SKM-1 treated with dmso at 0.1 percent for 144 hours (cell line): ENCODE results near the gene FDX2.

Experiments
- DNase-seq: peaks from one replicate; lab custom pipeline; 2025; ENCODE audit not compliant: unreplicated experiment; lab: John Stamatoyannopoulos, UW

FDX2 gene

DNA sequence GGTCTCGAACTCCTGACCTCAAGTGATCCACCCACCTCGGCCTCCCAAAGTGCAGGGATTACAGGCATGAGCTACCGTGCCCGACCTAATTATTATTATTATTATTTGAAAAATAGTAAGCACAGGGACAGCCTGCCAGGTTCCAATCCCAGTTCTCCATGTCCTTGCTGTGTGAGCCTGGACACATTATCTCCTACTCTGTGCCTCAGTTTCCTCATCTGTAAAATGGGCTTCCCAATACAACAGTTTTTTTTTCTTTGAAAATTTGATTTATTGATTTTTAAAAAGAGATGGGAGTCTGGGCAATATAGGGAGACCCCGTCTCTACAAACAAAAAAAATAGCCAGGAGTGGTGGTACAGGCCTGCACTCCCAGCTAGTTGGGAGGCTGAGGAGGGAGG lies 9.5 kb downstream of the FDX2 start:
- DNase-seq: no peak

DNA sequence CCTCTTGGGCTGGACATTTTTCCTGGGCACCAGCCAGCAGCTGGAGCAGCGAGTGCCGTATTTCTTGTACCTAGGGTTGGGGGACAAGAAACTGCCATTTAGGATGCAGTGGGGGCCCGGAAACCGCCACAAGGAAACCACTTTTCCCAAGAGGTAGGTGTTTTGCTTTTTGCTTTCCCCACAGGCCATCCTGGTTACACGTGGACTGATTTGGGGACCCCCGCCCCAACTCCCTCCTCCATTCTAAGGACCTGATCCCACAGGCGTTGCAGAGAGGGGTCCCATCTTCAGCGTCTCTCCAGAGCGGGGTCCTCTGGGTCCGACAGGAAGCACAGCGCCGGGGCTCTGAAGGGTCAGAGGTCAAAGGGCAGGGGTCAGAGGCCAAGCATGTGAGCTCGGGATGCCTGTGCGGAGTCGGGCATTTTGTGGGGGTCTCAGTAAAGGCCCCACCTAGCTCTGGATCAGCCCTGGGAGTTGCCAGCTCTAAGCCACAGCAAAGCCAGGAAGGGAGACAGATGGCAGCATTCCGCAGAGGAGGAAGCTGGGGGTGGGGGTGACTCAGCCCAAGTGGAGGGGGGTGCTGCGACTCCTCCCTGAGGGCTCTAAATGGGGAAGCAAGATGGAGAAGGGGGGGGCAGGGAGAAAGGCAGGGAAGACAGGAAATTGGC lies 10.5 kb downstream of the FDX2 start:
- peak; percentile 52 for DNase-seq

DNA sequence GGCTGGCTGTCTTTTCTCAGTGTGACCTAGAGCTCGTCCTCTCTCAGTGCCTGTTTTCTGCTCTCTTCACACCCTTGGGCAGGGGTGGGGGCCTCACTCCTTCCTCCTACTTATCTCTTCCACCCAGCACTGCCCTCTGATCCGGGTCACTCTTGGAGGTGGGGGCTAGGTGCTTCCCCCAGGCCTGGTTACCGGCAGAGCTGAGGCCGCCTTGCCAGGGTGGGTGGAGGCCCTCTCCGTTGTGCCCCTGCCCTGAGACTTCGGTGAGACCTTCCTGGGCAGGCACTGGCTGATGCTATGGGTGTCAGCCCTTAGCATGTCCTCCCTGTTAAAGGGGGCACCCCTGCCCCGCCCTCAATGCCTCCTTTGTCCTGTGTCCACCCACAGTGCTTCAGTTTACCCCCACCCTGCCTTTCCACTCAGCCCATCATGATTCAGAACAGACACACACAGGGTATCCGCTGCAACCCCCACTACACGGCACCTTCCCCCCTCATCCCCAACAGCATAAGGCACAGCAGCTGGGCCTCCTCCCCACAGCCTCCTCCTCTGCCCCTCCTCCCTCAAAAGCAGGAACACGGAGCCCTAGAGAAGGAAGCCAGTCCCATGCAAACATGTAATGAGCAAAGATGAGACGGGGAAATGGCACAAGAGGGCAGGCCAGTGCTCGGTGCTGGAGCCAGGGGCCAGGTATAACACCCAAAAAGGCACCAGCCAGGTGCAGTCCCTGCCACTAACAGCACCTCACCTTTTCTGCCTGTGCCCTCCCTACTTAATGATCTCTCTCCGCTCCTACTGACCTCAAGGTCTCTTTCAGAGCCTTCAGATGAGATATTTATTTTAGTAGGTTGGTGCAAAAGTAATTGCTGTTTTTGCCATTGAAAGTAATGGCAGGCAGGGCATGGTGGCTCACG lies 16.0 kb downstream of the FDX2 start:
- peak; percentile 67 for DNase-seq

DNA sequence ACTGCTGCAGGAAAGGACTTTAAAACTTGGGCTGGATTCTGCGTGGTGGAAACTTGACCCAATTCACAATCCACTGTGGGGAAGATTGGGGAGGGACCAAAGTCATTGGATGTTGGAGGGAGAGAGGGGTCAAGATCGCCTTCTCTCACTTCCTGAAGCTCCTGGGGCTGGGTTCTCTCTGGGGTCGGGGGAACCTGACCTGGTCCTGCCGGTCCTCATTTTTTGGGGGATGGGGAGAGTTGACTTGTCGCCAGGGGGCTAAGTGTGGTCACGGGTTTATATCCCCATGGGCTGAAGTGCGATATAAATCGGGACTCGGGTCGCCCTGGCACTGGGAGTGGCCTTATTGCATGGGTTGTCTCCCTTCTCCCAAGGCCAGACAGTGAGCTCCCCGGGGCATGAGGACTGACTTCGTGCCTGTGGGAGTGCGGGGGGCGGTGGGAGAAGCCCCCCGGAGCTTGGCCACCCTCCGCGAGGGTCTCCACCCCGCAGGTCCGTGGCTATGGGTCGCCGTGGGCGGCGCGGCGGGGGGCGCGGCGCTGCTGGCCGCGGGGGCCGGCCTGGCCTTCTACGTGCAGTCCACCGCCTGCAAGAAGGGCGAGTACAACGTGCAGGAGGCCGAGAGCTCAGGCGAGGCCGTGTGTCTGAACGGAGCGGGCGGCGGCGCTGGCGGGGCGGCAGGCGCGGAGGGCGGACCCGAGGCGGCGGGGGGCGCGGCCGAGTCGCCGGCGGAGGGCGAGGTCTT lies 19.8 kb downstream of the FDX2 start:
- DNase-seq: no peak

DNA sequence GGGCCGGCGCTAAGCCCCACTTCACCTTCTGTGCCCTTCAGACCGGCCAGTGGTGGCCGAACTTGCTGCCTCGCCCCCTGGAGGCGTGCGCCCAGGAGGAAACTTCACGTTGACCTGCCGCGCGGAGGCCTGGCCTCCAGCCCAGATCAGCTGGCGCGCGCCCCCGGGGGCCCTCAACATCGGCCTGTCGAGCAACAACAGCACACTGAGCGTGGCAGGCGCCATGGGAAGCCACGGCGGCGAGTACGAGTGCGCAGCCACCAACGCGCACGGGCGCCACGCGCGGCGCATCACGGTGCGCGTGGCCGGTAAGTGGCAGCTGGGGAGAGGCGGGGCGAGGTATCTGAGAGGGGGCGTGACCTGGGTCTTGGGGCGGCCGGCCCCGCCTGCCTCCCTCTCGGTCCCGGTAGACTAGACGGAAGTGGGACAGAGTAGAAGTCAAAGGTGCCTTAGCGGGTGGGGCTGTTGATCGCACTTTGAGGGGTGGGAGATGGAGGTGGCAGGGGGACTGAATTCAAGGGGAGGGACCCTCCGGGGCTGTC lies 20.4 kb downstream of the FDX2 start:
- no peak for DNase-seq

DNA sequence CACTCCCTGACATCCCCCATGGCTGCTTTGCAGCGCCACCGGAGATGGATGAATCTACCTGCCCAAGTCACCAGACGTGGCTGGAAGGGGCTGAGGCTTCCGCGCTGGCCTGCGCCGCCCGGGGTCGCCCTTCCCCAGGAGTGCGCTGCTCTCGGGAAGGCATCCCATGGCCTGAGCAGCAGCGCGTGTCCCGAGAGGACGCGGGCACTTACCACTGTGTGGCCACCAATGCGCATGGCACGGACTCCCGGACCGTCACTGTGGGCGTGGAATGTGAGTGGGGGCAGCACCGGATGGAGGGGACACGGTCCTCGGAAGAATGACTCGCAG lies 21.5 kb downstream of the FDX2 start:
- no peak for DNase-seq

DNA sequence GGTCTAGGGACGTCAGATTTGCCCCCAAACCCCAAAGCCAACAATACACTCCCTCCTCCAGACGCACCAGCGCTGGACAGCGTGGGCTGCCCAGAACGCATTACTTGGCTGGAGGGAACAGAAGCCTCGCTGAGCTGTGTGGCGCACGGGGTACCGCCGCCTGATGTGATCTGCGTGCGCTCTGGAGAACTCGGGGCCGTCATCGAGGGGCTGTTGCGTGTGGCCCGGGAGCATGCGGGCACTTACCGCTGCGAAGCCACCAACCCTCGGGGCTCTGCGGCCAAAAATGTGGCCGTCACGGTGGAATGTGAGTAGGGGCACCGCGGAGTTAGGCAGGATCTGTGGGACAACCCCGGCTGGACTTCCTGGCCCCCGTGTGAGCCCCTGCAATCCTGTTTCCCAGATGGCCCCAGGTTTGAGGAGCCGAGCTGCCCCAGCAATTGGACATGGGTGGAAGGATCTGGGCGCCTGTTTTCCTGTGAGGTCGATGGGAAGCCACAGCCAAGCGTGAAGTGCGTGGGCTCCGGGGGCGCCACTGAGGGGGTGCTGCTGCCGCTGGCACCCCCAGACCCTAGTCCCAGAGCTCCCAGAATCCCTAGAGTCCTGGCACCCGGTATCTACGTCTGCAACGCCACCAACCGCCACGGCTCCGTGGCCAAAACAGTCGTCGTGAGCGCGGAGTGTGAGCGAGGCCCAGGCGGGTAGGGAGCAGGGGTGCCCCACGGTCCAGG lies 22.0 kb downstream of the FDX2 start:
- no peak for DNase-seq

DNA sequence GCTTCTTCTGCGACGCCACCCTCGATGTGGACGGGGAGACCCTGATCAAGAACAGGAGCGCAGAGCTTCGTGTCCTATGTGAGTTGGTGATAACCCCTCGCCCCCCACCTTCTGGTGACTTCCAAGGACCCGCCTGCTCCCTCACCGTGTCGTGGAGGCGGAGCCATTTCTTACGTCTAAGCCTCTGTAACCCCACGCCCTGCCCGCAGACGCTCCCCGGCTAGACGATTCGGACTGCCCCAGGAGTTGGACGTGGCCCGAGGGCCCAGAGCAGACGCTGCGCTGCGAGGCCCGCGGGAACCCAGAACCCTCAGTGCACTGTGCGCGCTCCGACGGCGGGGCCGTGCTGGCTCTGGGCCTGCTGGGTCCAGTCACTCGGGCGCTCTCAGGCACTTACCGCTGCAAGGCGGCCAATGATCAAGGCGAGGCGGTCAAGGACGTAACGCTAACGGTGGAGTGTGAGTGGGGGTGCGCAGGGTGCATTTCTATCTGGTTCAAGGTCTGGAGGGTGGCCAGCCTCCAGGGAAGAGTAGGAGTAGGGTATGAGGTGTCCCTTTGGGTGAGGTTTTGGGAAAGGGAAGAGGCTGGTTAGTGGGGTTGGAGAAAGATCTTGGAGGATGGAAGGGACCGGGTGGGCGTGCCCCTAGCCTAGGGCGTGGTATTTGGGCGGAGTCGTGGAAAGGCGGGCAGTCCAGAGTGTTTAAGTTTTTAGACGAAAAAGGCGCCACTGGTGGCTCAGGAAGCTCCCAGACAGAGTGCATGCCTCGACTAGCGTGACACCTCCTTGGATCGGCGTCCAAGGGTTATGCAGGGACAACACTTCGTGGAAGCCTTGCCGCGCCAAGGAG lies 22.8 kb downstream of the FDX2 start:
- no peak for DNase-seq

DNA sequence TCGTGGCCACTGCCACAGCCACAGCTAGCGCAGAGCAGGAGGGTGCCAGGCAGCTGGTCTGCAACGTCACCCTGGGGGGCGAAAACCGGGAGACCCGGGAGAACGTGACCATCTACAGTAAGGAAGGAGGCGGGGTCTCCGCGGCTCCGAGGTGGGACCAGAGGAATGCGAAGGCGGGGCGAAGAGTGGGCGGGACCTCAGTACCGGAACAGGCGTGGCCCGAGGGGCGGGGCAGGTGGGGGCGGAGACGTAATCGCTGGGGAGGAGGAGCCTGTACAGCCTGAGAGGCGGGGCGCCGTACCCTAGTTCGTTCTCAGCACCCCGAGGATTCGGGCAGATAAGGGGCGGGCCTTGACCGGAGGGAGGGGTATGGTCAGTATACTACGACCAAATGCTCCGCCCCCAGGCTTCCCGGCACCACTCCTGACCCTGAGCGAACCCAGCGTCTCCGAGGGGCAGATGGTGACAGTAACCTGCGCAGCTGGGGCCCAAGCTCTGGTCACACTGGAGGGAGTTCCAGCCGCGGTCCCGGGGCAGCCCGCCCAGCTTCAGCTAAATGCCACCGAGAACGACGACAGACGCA lies 23.5 kb downstream of the FDX2 start:
- DNase-seq: no peak

DNA sequence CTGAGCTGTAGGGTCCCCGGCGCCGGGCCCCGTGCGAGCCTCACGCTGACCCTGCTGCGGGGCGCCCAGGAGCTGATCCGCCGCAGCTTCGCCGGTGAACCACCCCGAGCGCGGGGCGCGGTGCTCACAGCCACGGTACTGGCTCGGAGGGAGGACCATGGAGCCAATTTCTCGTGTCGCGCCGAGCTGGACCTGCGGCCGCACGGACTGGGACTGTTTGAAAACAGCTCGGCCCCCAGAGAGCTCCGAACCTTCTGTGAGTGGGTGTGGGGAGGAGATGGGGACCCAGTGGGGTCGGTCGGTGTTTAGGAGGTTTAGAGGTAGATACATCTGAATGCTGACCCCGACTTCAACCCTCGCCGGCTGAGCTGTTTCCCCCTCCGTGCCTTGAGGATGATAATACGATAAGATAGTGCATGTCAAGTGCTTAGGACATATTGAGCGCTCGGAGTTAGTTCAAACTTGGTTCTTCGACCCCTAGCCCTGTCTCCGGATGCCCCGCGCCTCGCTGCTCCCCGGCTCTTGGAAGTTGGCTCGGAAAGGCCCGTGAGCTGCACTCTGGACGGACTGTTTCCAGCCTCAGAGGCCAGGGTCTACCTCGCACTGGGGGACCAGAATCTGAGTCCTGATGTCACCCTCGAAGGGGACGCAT lies 24.1 kb downstream of the FDX2 start:
- DNase-seq: no peak

DNA sequence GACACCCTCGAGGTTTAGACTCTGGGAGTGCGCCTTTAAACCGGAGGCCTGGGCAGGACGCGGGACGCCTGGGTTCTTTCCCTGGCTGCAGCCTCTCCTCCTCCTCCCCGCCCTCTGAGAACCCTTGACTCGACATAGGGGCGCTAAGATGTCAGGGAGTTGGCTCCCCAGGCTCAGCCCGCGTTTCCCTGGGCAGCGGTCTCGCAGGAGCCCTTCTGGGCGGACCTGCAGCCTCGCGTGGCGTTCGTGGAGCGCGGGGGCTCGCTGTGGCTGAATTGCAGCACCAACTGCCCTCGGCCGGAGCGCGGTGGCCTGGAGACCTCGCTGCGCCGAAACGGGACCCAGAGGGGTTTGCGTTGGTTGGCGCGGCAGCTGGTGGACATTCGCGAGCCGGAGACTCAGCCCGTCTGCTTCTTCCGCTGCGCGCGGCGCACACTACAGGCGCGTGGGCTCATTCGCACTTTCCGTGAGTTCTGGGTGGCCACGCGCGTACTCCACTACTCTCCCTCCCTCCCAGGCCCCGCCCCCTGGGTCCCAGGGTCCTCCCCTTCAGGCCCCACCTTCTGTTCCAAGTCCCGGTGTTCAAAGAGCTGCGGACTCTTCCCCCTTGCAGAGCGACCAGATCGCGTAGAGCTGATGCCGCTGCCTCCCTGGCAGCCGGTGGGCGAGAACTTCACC lies 24.8 kb downstream of the FDX2 start:
- DNase-seq: no peak

DNA sequence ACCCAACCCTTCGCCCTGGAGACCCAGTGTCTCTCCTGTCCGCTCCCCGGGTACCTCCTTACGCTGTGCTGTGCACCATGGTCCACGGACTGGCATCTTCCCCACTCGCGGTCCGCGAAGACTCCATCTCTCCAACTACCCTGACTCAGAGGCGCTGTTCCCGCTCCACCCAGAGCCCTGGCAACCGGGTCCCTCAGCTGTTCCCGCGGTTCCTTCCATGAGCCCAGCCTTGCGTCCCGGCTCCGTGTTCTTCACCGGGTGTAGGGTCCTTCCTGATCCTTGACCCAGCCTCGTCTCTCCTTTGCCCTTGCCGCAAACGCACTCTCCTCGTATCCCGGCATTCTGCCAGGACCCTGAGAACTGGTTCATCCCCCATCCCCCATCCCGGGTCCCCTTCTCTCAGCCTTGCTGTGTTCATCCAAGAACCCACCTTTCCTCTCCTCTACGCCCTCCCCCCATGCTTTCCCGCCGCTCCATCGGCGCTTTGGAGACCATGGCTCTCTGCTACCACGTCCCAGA lies 25.4 kb downstream of the FDX2 start:
- no peak for DNase-seq

DNA sequence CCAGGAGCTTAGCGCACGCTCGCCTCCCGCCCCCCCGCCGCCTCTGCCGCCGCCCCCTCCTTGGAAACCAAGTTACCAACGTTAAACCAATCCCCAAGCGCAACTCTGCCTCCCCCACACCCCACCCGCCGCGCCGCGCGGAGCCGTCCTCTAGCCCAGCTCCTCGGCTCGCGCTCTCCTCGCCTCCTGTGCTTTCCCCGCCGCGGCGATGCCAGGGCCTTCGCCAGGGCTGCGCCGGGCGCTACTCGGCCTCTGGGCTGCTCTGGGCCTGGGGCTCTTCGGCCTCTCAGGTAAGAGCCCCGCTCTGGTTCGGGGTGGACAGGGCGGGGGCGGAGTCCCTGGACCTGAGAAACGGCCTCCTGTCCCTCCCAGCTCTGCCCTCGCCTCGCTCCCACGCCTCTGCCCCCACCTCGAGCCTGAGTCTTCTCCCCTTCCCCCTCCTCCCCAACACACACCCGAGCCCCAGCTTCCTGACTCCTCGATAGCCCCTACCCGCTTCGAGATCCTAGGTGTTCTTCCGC lies 25.9 kb downstream of the FDX2 start, which contains the start of gene ICAM5:
Gene ICAM5, plus strand, starts transcription at position 117 of the 521 bp plus-strand sequence. Its CDS starts 92 bp downstream, at position 209.
- peak; percentile 46 for DNase-seq

DNA sequence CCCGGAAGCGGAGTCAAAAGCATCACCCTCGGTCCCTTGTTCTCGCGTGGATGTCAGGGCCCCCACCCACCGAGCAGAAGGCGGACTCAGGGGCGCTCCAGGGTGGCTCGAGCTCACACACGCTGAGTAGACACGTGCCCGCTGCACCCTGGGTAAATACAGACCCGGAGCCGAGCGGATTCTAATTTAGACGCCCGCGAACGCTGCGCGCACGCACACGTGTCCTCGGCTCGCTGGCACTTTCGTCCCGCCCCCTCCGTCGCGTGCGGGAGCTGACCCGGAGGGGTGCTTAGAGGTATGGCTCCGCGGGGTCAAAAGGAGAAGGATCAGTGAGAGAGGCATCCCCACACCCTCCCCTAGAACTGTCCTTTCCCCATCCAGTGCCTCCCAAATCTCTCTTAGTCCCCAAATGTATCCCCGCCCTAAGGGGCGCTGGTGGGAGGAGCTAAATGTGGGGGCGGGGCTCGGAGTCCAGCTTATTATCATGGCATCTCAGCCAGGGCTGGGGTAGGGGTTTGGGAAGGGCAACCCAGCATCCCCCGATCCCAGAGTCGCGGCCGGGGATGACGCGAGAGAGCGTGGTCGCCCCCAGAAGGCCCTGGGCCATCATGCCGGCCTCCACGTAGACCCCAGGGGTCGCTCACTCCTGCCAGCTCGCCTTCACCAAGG lies 26.5 kb downstream of the FDX2 start:
- DNase-seq: peak; percentile 76

DNA sequence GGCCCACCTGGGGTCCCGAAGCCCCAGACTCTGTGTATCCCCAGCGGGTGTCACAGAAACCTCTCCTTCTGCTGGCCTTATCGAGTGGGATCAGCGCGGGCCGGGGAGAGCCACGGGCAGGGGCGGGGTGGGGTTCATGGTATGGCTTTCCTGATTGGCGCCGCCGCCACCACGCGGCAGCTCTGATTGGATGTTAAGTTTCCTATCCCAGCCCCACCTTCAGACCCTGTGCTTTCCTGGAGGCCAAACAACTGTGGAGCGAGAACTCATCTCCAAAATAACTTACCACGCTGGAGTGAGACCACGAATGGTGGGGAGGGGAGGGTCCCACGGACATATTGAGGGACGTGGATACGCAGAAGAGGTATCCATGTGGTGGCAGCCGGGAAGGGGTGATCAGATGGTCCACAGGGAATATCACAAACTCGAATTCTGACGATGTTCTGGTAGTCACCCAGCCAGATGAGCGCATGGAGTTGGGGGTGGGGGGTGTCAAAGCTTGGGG lies 27.1 kb downstream of the FDX2 start:
- no peak for DNase-seq

DNA sequence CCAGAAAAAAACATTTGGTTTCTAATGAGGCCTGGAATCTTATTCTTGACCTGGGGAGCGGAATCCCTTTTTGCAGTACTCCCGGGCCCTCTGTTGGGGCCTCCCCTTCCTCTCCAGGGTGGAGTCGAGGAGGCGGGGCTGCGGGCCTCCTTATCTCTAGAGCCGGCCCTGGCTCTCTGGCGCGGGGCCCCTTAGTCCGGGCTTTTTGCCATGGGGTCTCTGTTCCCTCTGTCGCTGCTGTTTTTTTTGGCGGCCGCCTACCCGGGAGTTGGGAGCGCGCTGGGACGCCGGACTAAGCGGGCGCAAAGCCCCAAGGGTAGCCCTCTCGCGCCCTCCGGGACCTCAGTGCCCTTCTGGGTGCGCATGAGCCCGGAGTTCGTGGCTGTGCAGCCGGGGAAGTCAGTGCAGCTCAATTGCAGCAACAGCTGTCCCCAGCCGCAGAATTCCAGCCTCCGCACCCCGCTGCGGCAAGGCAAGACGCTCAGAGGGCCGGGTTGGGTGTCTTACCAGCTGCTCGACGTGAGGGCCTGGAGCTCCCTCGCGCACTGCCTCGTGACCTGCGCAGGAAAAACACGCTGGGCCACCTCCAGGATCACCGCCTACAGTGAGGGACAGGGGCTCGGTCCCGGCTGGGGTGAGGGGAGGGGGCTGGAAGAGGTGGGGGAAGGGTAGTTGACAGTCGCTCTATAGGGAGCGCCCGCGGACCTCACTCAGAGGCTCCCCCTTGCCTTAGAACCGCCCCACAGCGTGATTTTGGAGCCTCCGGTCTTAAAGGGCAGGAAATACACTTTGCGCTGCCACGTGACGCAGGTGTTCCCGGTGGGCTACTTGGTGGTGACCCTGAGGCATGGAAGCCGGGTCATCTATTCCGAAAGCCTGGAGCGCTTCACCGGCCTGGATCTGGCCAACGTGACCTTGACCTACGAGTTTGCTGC lies 28.7 kb downstream of the FDX2 start, which contains the start of gene ICAM4:
Gene ICAM4, plus strand, starts transcription at position 153 of the 935 bp plus-strand sequence. Its CDS starts 58 bp downstream, at position 211.
- peak; percentile 83 for DNase-seq
